Measurements from ENCODE around the gene RBPJ. TPM values are rescaled to one million over a fixed set of nuclear protein-coding genes. Genes with fewer than 3 reads are reported as not detected.

Gene RBPJ
- total RNA-seq, 1 experiment from 2014 or later, result 53.8 TPM

GRCh38 chr4:26459756-26460530 is 139.1 kb downstream of the RBPJ start:
- H3K4me3 ChIP-seq, result no peak overlapping the region
- H3K9me3 ChIP-seq (ENCODE audit: insufficient read depth, low read depth), result no peaks in the 10 kb centered on the region
- CTCF ChIA-PET, result no interaction called here
- intact Hi-C loops (cut with micrococcal nuclease; ENCODE audit: unreplicated experiment), result loop anchor here (1.0 kb wide), 1 partner anchor 260 kb away; no protein-coding TSS in a partner anchor
- no peak overlapping the region for H3K4me2 ChIP-seq
- H3K36me3 ChIP-seq (ENCODE audit: low read depth), result no peaks in the 10 kb centered on the region
- no peaks in the 10 kb centered on the region for H3K9me2 ChIP-seq (ENCODE audit: insufficient read depth)
- H3F3A ChIP-seq (ENCODE audit: insufficient read depth, low read depth), result no peaks in the 10 kb centered on the region
- no peak overlapping the region for H3K27ac ChIP-seq
- TF ChIP-seq CTCF (conservative IDR thresholded peaks at IDR 0.05) (no peak), EZH2 (IDR thresholded peaks at IDR 0.05; ENCODE audit: low read depth) (no peak)
- H2AFZ ChIP-seq, result no peak overlapping the region
- no peaks in the 10 kb centered on the region for H3K4me1 ChIP-seq (replicated peaks; ENCODE audit: insufficient read depth)
- H3K27me3 ChIP-seq (ENCODE audit: insufficient read depth, low read depth), result no peaks in the 10 kb centered on the region
- no TSS peak for BruUV-seq (replicated peaks)
- H4K20me1 ChIP-seq (ENCODE audit: insufficient read depth), result no peaks in the 10 kb centered on the region
- no peak for DNase-seq
- POLR2A ChIA-PET (ENCODE audit: unreplicated experiment), result interaction anchor here (0.6 kb wide), 1 partner anchor 233 kb away, joined by 8 read pairs; no protein-coding TSS in a partner anchor
- no peaks in the 10 kb centered on the region for H3K79me2 ChIP-seq (ENCODE audit: low read depth)

- no TSS peak for BruUV-seq (replicated peaks)
- H3K27me3 ChIP-seq (ENCODE audit: insufficient read depth, low read depth), result 0 out of 2 replicates have a peak, but pooled peaks cover 6% of the 10 kb centered on the region
- no peaks in the 10 kb centered on the region for H3K36me3 ChIP-seq (ENCODE audit: low read depth)
- no peak overlapping the region for H3K4me2 ChIP-seq
- no peaks in the 10 kb centered on the region for H3F3A ChIP-seq (ENCODE audit: insufficient read depth, low read depth)
- no peaks in the 10 kb centered on the region for H3K9me2 ChIP-seq (ENCODE audit: insufficient read depth)
- no peak overlapping the region for H2AFZ ChIP-seq
- H4K20me1 ChIP-seq (ENCODE audit: insufficient read depth), result no peaks in the 10 kb centered on the region
- no peaks in the 10 kb centered on the region for H3K79me2 ChIP-seq (ENCODE audit: low read depth)
- no peaks in the 10 kb centered on the region for H3K9me3 ChIP-seq (ENCODE audit: insufficient read depth, low read depth)
- no peak for DNase-seq
- ChIA-PET POLR2A (ENCODE audit: unreplicated experiment) (no interaction called here), CTCF (interaction anchor here (0.7 kb wide), 1 partner anchor 271 kb away, joined by 3 read pairs; no protein-coding TSS in a partner anchor)
- no peaks in the 10 kb centered on the region for H3K4me1 ChIP-seq (replicated peaks; ENCODE audit: insufficient read depth)
- no peak overlapping the region for H3K27ac ChIP-seq
- no peak for TF ChIP-seq CTCF (conservative IDR thresholded peaks at IDR 0.05)
- TF ChIP-seq EZH2 (IDR thresholded peaks at IDR 0.05; ENCODE audit: low read depth), result no peak
- H3K4me3 ChIP-seq, result no peak overlapping the region
- intact Hi-C loops (cut with micrococcal nuclease; ENCODE audit: unreplicated experiment), result no loop called here
Measured at GRCh38 chr4:26462874-26463273, 142.1 kb downstream of the RBPJ start.

DNA sequence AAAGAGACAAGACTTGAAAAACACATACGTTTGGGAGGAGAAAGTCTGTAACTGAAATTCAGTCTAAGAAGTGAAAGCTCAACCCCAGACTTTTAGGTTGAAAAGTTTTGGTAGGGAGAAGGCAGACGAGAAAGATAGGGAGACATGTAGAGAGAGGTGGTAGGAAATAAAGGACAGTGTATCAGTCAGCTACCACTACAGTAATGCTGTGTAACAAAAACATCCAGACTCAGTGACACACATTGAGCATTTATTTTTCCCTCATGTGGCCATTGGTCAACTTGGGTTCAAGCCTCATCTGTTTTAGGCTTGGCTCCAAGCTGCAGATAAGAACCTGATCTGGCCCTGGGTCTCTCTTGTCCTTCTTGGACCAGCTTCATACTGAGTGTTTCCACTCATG is 142.6 kb downstream of the RBPJ start:
- H3K79me2 ChIP-seq (ENCODE audit: low read depth), result no peaks in the 10 kb centered on the region

More for the DNA sequence above, 142.6 kb downstream of the RBPJ start:
- Histone ChIP-seq H3K27ac (no peak overlapping the region), H3K4me2 (no peak overlapping the region), H2AFZ (no peak overlapping the region), H3K9me2 (ENCODE audit: insufficient read depth) (no peaks in the 10 kb centered on the region), H3F3A (ENCODE audit: insufficient read depth, low read depth) (no peaks in the 10 kb centered on the region), H4K20me1 (ENCODE audit: insufficient read depth) (no peaks in the 10 kb centered on the region), H3K9me3 (ENCODE audit: insufficient read depth, low read depth) (no peaks in the 10 kb centered on the region), H3K4me3 (no peak overlapping the region), H3K4me1 (replicated peaks; ENCODE audit: insufficient read depth) (no peaks in the 10 kb centered on the region), H3K27me3 (ENCODE audit: insufficient read depth, low read depth) (0 out of 2 replicates have a peak, but pooled peaks cover 6% of the 10 kb centered on the region), H3K36me3 (ENCODE audit: low read depth) (no peaks in the 10 kb centered on the region)
- no peak for DNase-seq
- TF ChIP-seq CTCF (conservative IDR thresholded peaks at IDR 0.05) (no peak), EZH2 (IDR thresholded peaks at IDR 0.05; ENCODE audit: low read depth) (no peak)
- ChIA-PET POLR2A (ENCODE audit: unreplicated experiment) (no interaction called here), CTCF (no interaction called here)
- intact Hi-C loops (cut with micrococcal nuclease; ENCODE audit: unreplicated experiment), result no loop called here
- BruUV-seq (replicated peaks), result no TSS peak
